A375 (cell line): ENCODE data around the gene PRRT2. TPM values are rescaled to one million over a fixed set of nuclear protein-coding genes. Genes with fewer than 3 reads are reported as not detected.

Source experiments
- small RNA-seq: library from RNA; depleted of rRNA; stranded (forward); fragments of <200 nt; gene quantifications from one replicate; pipeline ENCODE3, GENCODE V24; 2014
- total RNA-seq: library from RNA; depleted of rRNA; stranded (reverse); fragments of >200 nt; shearing (Covaris generic); gene quantifications from 2 replicates; pipeline ENCODE4 v1.2.3, GENCODE V29; 2014; rRNA removed

PRRT2 gene
- total RNA-seq = 3.4 and 4.0 TPM in 2 replicates

DNA sequence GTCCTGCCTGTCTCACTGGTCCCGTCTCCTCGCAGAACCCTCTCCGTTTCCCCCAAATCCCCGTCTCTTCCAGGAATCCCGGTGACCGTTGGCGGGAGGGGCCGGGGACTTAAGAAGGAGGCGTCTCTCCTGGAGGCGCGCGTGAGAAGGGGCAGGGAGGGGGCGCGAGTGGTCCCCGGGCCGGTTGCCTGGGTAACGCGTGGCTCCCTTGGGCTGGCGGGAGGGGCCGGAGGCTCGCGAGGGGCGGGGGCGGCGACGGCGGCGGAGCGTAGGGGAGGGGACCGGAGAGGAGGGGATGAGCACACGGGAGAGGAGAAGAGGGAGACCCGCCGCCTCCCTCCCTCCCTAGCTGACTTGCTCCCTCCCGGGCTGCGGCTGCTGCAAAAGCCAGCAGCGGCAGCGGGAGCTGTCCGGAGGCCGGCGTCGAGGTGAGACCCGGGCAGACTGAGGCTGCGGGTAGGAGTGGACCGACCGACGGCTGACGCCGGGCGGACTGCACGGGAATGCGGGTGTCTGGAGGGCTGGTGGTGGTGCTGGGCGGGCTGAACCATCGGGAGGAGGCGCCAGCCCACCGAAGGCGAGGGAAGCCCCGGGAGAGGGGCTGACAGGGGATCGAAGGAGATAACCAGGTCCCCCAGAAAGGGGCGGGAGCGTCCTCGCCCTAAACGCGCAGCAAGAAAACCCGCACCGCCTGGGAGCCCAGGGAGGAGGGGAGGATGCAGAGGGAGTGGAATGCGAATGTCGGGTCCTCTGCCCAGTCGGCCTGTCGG, at the start of gene PRRT2:
Gene PRRT2 (plus strand): TSS at position 298 of the 770 bp plus-strand sequence. CDS start 862 bp downstream, outside the sequence.

DNA sequence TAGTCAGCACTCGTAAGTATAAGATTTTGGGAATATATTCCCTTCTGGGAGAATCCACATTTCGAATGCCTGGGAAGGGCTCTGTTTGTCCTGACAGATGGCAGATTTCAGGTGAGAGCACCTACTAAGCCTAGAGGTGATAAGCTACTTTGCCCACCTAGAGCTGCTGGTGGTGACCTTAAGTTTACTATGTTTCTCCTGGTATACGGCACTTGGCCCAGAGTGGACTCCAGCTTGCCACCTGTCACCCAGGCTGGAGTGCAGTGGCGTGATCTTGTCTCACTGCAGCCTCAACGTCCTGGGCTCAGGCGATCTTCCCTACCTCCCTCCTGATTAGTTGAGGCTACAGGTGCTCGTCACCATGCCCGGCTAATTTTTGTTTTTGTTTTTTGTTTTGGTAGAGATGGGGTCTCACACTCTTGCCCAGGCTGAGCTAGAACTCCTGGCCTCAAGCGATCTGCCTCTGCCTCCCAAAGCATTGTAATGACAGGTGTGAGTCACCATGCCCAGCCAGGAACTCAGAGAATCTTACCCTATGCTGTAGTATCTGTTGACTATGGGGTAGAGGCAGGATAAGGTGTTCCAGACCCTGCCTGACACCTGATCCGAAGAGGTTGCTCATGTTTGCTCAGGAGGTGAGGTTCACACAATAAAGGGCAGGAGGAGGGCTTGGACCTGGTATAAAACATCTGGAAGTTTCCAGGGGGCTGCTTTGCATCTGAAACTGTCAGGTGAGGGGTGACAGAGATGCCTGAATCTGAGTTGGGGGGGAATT, 34.2 kb upstream of the PRRT2 start, which contains the start of gene ZG16:
Gene ZG16 (plus strand): TSS at position 681 of the 775 bp plus-strand sequence. CDS start 1,011 bp downstream, outside the sequence.

DNA sequence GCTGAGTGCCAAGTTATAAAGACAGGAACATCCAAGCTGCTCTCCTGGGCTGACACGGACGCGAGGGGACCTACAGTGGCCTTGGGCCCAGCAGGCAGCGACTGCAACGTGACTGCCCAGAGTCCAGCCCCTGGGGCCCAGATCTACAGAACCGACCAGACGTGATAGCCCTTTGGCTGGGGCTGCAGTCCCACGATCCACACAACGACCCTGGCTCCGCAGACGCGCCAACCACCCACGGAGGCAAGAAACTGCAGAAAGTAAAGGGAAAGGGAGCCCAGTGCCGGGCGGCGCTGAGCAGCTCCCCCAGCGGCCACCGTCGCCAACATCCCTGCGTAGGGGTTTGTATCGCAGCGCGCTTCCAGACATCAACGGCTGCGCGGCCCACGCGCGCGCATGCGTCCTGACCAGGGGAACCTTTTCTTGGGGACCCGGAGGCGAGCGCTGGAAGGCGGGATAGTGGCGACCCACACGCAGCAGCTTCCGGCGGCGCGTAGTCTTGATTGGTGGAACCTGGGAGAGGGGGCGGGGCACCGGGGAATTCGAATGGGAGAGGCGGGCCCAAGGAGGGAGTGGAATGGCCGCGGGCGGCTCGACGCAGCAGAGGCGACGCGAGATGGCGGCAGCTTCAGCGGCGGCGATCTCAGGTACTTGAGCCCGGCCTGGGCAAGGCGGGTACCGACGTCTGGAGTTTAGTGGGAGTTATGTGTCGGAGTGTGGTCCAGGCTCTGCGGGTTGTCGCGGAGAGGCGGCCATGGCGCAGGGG, 21.6 kb upstream of the PRRT2 start, which contains the start of gene KIF22:
Gene KIF22 (plus strand): TSS at position 569 of the 766 bp plus-strand sequence. CDS start 9 bp downstream, at position 578.

DNA sequence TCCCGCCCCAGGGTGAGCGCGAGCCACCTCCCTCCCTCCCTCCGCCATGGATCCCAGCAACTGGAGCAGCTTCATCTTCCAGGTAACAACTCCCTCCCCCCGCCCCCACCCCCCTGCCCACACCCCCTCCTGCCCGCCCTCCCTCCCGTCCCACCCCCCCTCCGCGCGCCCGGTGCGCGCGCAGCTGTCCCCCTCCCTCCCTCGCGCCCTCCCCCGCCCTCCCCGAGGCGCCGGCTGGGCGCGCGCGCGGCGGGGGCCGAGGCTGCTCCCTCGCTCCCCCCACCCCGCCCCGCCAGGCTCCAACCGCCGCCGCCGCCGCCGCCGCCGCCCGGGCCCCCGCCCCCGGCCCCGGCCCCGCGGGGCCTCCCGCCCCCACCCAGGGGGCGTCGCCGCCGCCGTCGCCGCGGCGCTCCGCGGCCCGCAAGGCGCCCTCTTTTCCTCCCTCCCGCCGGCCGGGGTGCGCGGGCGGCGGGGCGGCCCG, 5.9 kb upstream of the PRRT2 start, which contains the start of gene MAZ:
Gene MAZ (plus strand): TSS at position 431 of the 481 bp plus-strand sequence. CDS start 173 bp downstream, outside the sequence.

DNA sequence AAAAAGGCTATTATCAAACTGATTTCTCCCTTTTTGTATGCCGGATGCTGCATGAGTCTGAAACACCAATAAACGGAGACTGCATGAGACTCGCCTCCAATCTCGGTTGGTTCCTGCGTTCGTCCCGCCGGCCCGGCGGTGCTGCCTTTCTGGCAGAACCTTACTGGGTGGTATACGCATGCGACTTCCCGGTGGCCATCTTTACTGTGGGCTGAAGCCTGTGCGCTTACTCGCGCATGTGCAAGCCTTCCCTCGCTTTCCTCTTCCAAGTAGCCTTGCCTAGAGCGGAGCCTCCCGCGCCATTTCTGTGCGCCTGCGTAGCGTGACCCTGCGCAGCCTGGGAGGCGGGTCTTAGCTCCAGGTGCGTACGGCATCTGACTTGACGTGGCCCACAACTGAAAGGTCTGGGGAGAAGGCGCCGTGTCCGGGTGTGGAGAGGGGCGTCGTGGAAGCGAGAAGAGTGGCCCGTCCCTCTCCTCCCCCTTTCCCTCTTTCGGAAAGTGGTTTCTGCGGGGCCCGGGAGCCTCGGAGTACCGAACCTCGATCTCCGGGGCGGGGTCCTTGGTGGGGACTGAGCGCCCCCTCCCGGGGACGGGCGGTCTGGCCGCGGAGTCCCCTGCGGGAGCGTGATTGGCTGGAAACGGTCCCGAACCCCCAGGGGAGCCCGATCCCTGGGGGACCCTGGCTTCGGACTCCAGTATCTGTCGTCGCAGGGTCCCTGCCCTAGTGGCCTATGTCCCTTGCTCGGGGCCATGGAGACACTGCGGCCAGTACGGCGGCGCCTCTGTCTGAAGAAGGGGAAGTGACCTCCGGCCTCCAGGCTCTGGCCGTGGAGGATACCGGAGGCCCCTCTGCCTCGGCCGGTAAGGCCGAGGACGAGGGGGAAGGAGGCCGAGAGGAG, 4.0 kb downstream of the PRRT2 start, which contains the start of gene PAGR1:
Gene PAGR1 (plus strand): TSS at position 360 of the 901 bp plus-strand sequence. CDS start 374 bp downstream, at position 734.

DNA sequence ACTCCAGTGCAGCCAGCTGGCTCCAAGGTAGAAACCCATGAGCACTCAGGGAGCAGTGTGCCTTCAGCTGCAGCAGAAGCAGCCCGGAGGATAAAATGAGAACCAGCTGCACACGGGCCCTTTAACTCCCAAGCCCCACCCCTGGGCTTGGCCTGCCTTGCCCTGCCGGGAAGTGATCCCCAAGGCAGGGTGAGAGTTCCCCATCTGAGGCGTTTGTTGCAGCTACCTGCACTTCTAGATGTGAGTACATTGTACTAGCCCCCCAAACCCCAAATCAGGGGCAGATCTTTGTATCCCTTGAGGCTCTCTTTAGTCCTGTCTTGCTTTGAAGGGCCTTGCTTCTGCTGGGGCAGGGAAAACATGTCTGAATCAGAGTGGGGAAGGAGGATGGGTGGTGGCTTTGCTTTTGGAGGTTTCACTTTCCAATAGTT, 8.3 kb downstream of the PRRT2 start, which contains the start of gene MVP:
Gene MVP (plus strand): TSS at position 192 of the 431 bp plus-strand sequence. CDS start 10,088 bp downstream, outside the sequence.

DNA sequence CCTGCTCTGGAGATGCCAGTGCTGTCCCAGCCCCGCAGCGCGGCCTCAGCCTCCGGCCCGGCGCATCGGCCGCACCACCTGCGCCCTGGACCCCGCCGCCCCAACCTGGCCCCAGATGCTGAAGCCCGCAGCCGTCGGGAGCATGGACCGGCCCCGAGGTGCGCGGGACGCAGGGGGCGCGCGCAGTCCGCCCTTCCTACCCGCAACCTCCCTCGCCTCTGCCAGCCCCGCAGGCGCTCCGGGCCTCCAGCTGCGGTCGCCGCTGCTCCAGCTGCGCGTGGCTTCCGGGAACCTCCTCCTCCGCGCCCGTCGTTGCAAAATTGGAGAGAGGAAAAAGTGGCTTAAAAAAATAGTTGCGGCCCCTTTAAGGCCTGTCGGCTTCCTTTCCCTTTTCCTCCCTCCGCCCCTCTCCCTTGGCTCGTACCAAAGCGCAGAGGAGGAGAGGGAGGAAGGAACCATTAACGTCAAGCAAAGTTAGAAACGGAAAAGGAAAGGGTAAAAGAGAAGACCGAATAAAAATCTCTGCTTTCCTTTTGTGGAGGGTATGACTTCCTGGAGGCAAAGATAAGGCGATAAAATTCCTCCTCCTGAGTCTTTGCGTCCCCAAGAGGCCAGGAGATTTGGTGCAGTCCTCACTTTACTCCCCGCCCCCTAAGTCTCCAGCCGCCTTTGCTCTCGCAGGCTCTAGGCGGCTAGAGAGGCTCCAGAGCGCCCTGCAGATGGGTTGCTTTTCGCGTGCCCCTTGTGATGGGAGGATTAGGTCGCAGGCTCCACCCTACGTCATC, 51.1 kb downstream of the PRRT2 start, which contains the start of gene CDIPT:
Gene CDIPT (minus strand): TSS at position 343 of the 785 bp plus-strand sequence. CDS start 369 bp downstream, outside the sequence.

Small RNA genes within 50 kb of the gene (small RNA-seq; reads per million reads assigned to genes)
- gene AC009133.6 (not detected), gene AC120114.4 (not detected)

Other genes with a start within 250 kb of the PRRT2 start
- 0.04 and 1.8 TPM in 2 replicates for gene SPN, start 148.9 kb upstream of the PRRT2 start, total RNA-seq
- gene QPRT, start 133.0 kb upstream of the PRRT2 start, total RNA-seq = 0.57 and 0.61 TPM in 2 replicates
- gene C16orf54, start 66.2 kb upstream of the PRRT2 start, total RNA-seq = 0.85 and 1.3 TPM in 2 replicates
- not detected in 2 replicates for gene ZG16, start 33.9 kb upstream of the PRRT2 start, total RNA-seq
- 128 TPM in 2 replicates for gene KIF22, start 21.4 kb upstream of the PRRT2 start, total RNA-seq
- 408 and 432 TPM in 2 replicates for gene MAZ, start 5.7 kb upstream of the PRRT2 start, total RNA-seq
- 64.7 and 72.0 TPM in 2 replicates for gene PAGR1, start 4.0 kb downstream of the PRRT2 start, total RNA-seq
- gene MVP, start 8.3 kb downstream of the PRRT2 start, total RNA-seq = 115 and 119 TPM in 2 replicates
- 74.0 and 80.9 TPM in 2 replicates for gene CDIPT, start 51.0 kb downstream of the PRRT2 start, total RNA-seq
- gene SEZ6L2, start 87.4 kb downstream of the PRRT2 start, total RNA-seq = 19.9 and 22.6 TPM in 2 replicates
- gene ASPHD1, start 88.3 kb downstream of the PRRT2 start, total RNA-seq = 11.5 and 13.5 TPM in 2 replicates
- gene KCTD13, start 114.0 kb downstream of the PRRT2 start, total RNA-seq = 25.9 and 27.7 TPM in 2 replicates
- gene TMEM219, start 149.9 kb downstream of the PRRT2 start, total RNA-seq = 62.7 and 66.0 TPM in 2 replicates
- gene TAOK2, start 161.7 kb downstream of the PRRT2 start, total RNA-seq = 33.6 and 37.5 TPM in 2 replicates
- 44.9 and 45.0 TPM in 2 replicates for gene HIRIP3, start 183.4 kb downstream of the PRRT2 start, total RNA-seq
- gene INO80E, start 184.0 kb downstream of the PRRT2 start, total RNA-seq = 136 and 168 TPM in 2 replicates
- gene DOC2A, start 198.8 kb downstream of the PRRT2 start, total RNA-seq = 2.3 and 4.8 TPM in 2 replicates
- not detected in 2 replicates for gene C16orf92, start 211.0 kb downstream of the PRRT2 start, total RNA-seq
- gene TLCD3B, start 219.1 kb downstream of the PRRT2 start, total RNA-seq = 0.56 and 3.3 TPM in 2 replicates